HCT116 (cell line): ENCODE data around the gene FCER2. TPM values are rescaled to one million over a fixed set of nuclear protein-coding genes. Genes with fewer than 3 reads are reported as not detected.

Experiments
- ATAC-seq: fragments of 200-7000 bp; cut with Tn5 transposase; 2 replicates; pipeline ENCODE4 v1.9.1; 2020; ENCODE audit warnings: mild to moderate bottlenecking, moderate library complexity
- BruUV-seq: library from RNA; stranded (reverse); fragments of 400-500 nt; replicated peaks from 2 replicates; lab custom pipeline; 2021; lab: Mats Ljungman, UMichigan
- CTCF ChIA-PET: fragments of 300-600 bp; sonication (Branson Sonifier 250); formaldehyde crosslinking; loops from one replicate; lab custom pipeline; 2021; ENCODE audit warnings: antibody characterized with exemption; lab: Charles Lee
- POLR2A ChIA-PET: fragments of 300-600, 350-600 bp; sonication (Branson Sonifier 250); formaldehyde crosslinking; loops from one replicate; lab custom pipeline; 2021; ENCODE audit warnings: antibody characterized with exemption; lab: Charles Lee
- RAD21 ChIA-PET, 2 experiments: fragments of 300-600 bp; sonication (Branson Sonifier 250); formaldehyde crosslinking; loops; one replicate each; lab custom pipeline; 2023; ENCODE audit warnings: low total read pairs in 2 of 2; ENCODE audit not compliant: uncharacterized antibody in 2 of 2, unreplicated experiment in 2 of 2, low non-redundant PET in 1 of 2; lab: Charles Lee
- DNase-seq: peaks from one replicate; pipeline ENCODE4 v3.0.0-alpha.2; 2010; ENCODE audit warnings: low read depth, low spot score
- H2AFZ ChIP-seq: fragments of 200-600 bp; shearing (Covaris generic), sonication (generic); 2 replicates; pipeline ENCODE4 v1.6.1; 2017; ENCODE audit warnings: low read depth, mixed run types, mixed read lengths, antibody characterized with exemption, low read length; ENCODE audit not compliant: poor library complexity, severe bottlenecking
- H3K27ac ChIP-seq: 2 replicates; pipeline ENCODE4 v1.5.1; 2012; ENCODE audit warnings: low read depth, low read length
- H3K27me3 ChIP-seq: fragments of 200-600 bp; sonication (generic); 2 replicates; pipeline ENCODE4 v1.6.1; 2016; ENCODE audit warnings: mixed run types, low read length, mixed read lengths; ENCODE audit not compliant: insufficient read depth
- H3K36me3 ChIP-seq, 2 experiments: fragments of 200-500 bp in 1 of 2; fragments of 200-600 bp in 1 of 2; sonication (Bioruptor generic) in 1 of 2; sonication (generic) in 1 of 2; 2 replicates each; pipeline versions ENCODE4 v1.5.1 to v1.6.1; 2014 to 2016; ENCODE audit warnings: low read length in 2 of 2, inconsistent platforms in 1 of 2, mixed read lengths in 1 of 2, mixed run types in 1 of 2; ENCODE audit not compliant: insufficient read depth in 2 of 2, control insufficient read depth in 1 of 2
- H3K4me1 ChIP-seq, 2 experiments: fragments of 200-600 bp in 1 of 2; sonication (generic) in 1 of 2; 2 replicates each; pipeline versions ENCODE4 v1.5.1 to v1.6.1; 2012 to 2017; ENCODE audit warnings: low read length in 2 of 2, inconsistent platforms in 1 of 2, mild to moderate bottlenecking in 1 of 2, mixed read lengths in 1 of 2, mixed run types in 1 of 2, moderate library complexity in 1 of 2; ENCODE audit not compliant: insufficient read depth in 2 of 2, control insufficient read depth in 1 of 2
- H3K4me2 ChIP-seq: fragments of 200-600 bp; sonication (generic); 2 replicates; pipeline ENCODE4 v1.6.1; 2017; ENCODE audit warnings: mixed run types, low read length, mixed read lengths
- H3K4me3 ChIP-seq, 2 experiments: fragments of 200-600 bp in 1 of 2; sonication (generic) in 1 of 2; replicated peaks in 1 of 2; 2 replicates each; pipeline ENCODE4 v1.5.1; 2011 to 2016; ENCODE audit warnings: low read length in 2 of 2, control low read depth in 1 of 2, low read depth in 1 of 2, mild to moderate bottlenecking in 1 of 2, mixed read lengths in 1 of 2, mixed run types in 1 of 2
- H3K79me2 ChIP-seq: fragments of 200-600 bp; sonication (generic); 2 replicates; pipeline ENCODE4 v1.6.1; 2017; ENCODE audit warnings: mild to moderate bottlenecking, mixed run types, low read length, moderate library complexity, mixed read lengths; ENCODE audit not compliant: insufficient read depth
- H3K9ac ChIP-seq: fragments of 200-600 bp; sonication (generic); 2 replicates; pipeline ENCODE4 v1.6.1; 2016; ENCODE audit warnings: low read length, mixed read lengths
- H3K9me2 ChIP-seq: fragments of 200-600 bp; sonication (generic), shearing (Covaris generic); 2 replicates; pipeline ENCODE4 v1.6.1; 2017; ENCODE audit warnings: mixed run types, mild to moderate bottlenecking, moderate library complexity; ENCODE audit not compliant: insufficient read depth
- H3K9me3 ChIP-seq, 2 experiments: fragments of 200-500 bp in 1 of 2; fragments of 200-600 bp in 1 of 2; sonication (Bioruptor generic) in 1 of 2; sonication (generic) in 1 of 2; 2 replicates each; pipeline ENCODE4 v1.6.1; 2014 to 2017; ENCODE audit warnings: low read length in 2 of 2, mixed read lengths in 2 of 2, inconsistent platforms in 1 of 2, low read depth in 1 of 2, mild to moderate bottlenecking in 1 of 2, mixed run types in 1 of 2, moderate library complexity in 1 of 2; ENCODE audit not compliant: control insufficient read depth in 1 of 2, insufficient read depth in 1 of 2
- H4K20me1 ChIP-seq: fragments of 200-600 bp; sonication (generic), shearing (Covaris generic); 2 replicates; pipeline ENCODE4 v1.6.1; 2017; ENCODE audit warnings: mixed run types, mild to moderate bottlenecking, moderate library complexity; ENCODE audit not compliant: insufficient read depth
- CBX3 ChIP-seq: IDR thresholded peaks from 2 replicates; pipeline ENCODE4 v1.6.1; 2012; ENCODE audit warnings: low read depth
- EGR1 ChIP-seq: IDR thresholded peaks from 2 replicates; pipeline ENCODE4 v1.6.1; 2012; ENCODE audit warnings: low read depth
- EZH2 ChIP-seq: fragments of 200-600 bp; sonication (generic); IDR thresholded peaks from 2 replicates; pipeline ENCODE4 v1.6.1; 2017; ENCODE audit warnings: antibody characterized with exemption, mixed run types
- POLR2AphosphoS5 ChIP-seq: IDR thresholded peaks from 2 replicates; pipeline ENCODE4 v1.6.1; 2011; ENCODE audit warnings: mild to moderate bottlenecking, low read depth, low read length, moderate library complexity
- RAD21 ChIP-seq: IDR thresholded peaks from 2 replicates; pipeline ENCODE4 v1.6.1; 2012; ENCODE audit warnings: low read depth, mild to moderate bottlenecking
- SIN3A ChIP-seq: IDR thresholded peaks from 2 replicates; pipeline ENCODE4 v1.6.1; 2012; ENCODE audit warnings: low read depth
- SP1 ChIP-seq: IDR thresholded peaks from 2 replicates; pipeline ENCODE4 v1.6.1; 2012; ENCODE audit warnings: low read depth
- SRF ChIP-seq: IDR thresholded peaks from 2 replicates; pipeline ENCODE4 v1.6.1; 2012; ENCODE audit warnings: low read depth
- TCF7L2 ChIP-seq: IDR thresholded peaks from 2 replicates; pipeline ENCODE4 v1.7.0; 2011; ENCODE audit warnings: borderline replicate concordance, inconsistent platforms; ENCODE audit not compliant: insufficient read depth, insufficient read length; ENCODE audit errors: extremely low read depth
- ZFX ChIP-seq: fragments of 450-650 bp; IDR thresholded peaks from 2 replicates; pipeline ENCODE4 v1.6.1; 2017
- ZNF274 ChIP-seq: fragments of 200-500 bp; sonication (Bioruptor generic); IDR thresholded peaks from 2 replicates; pipeline ENCODE4 v1.6.1; 2014; ENCODE audit warnings: mild to moderate bottlenecking, low read depth, low read length, inconsistent platforms
- intact Hi-C: fragments of 100-400 bp; cut with micrococcal nuclease; formaldehyde crosslinking; loops from 2 replicates; pipeline ENCODE4 v1.10.0; 2022
- total RNA-seq: library from RNA; stranded (reverse); gene quantifications from one replicate; pipeline ENCODE4 v1.2.1, GENCODE V29; 2021; ENCODE audit not compliant: unreplicated experiment

FCER2 gene
- total RNA-seq, 1 experiment from 2014 or later: 0.20 TPM

GRCh38 chr19:7703332-7703731 lies 1.4 kb upstream of the FCER2 start (continued):
- TF ChIP-seq EZH2: no peak
- TF ChIP-seq ZFX: no peak
- TF ChIP-seq SIN3A: no peak
- no peak for TF ChIP-seq RAD21
- no peak for TF ChIP-seq SRF

GRCh38 chr19:7701049-7701653 lies 780 bp downstream of the FCER2 start:
- intact Hi-C loops: no loop called here
- H3K9ac ChIP-seq: no peak overlapping the region
- TF ChIP-seq POLR2AphosphoS5 (no peak), EZH2 (no peak), SP1 (no peak), TCF7L2 (no peak), SRF (no peak), CBX3 (no peak), EGR1 (no peak), ZNF274 (no peak)

More at GRCh38 chr19:7701049-7701653, 780 bp downstream of the FCER2 start:
- no peak overlapping the region for H3K4me2 ChIP-seq
- ChIA-PET POLR2A (no interaction called here), RAD21 (no interaction called here), CTCF (interaction anchor here (0.6 kb wide), 1 partner anchor 133 kb away, joined by 3 read pairs; no protein-coding TSS in a partner anchor)
- no peak overlapping the region for H3K4me3 ChIP-seq
- DNase-seq (no peak), ATAC-seq (no peak)
- no peaks in the 10 kb centered on the region for H3K9me3 ChIP-seq
- H3K36me3 ChIP-seq: no peaks in the 10 kb centered on the region
- H3K27ac ChIP-seq: no peak overlapping the region
- peaks cover 16% of the 10 kb centered on the region; the same call in 1 of the 2 replicates for H3K27me3 ChIP-seq
- H3K4me1 ChIP-seq: no peaks in the 10 kb centered on the region
- no peaks in the 10 kb centered on the region for H3K79me2 ChIP-seq
- no peaks in the 10 kb centered on the region for H3K9me2 ChIP-seq
- BruUV-seq: no TSS peak
- no peak overlapping the region for H2AFZ ChIP-seq
- no peaks in the 10 kb centered on the region for H4K20me1 ChIP-seq
